ENCODE data around the gene AKT1. TPM values are rescaled to one million over a fixed set of nuclear protein-coding genes. Genes with fewer than 3 reads are reported as not detected.

The AKT1 gene
- total and polyA plus RNA-seq, 2 experiments from 2014 or later = 19.2 to 78.7 TPM

DNA sequence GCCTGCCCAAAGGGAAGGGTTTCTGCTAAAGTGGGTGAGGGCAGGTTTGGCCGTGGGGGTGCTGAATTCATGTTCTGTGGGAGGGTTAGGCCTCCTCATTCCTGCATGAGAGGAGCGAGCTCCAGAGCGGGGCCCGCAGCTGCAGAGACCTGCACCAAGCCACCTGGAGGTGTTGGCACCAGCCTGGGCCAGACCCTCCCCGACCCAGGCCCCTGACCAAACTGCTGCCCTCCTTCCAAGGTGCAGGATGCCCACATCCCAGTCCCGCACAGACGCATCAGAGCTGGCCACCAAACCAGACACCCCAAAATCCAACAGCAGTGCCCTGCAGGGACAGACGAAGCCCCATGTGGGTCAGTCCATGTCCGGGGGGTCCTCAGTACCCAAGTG lies 61.0 kb downstream of the AKT1 start (continued):
- TF ChIP-seq, protein P1, sequence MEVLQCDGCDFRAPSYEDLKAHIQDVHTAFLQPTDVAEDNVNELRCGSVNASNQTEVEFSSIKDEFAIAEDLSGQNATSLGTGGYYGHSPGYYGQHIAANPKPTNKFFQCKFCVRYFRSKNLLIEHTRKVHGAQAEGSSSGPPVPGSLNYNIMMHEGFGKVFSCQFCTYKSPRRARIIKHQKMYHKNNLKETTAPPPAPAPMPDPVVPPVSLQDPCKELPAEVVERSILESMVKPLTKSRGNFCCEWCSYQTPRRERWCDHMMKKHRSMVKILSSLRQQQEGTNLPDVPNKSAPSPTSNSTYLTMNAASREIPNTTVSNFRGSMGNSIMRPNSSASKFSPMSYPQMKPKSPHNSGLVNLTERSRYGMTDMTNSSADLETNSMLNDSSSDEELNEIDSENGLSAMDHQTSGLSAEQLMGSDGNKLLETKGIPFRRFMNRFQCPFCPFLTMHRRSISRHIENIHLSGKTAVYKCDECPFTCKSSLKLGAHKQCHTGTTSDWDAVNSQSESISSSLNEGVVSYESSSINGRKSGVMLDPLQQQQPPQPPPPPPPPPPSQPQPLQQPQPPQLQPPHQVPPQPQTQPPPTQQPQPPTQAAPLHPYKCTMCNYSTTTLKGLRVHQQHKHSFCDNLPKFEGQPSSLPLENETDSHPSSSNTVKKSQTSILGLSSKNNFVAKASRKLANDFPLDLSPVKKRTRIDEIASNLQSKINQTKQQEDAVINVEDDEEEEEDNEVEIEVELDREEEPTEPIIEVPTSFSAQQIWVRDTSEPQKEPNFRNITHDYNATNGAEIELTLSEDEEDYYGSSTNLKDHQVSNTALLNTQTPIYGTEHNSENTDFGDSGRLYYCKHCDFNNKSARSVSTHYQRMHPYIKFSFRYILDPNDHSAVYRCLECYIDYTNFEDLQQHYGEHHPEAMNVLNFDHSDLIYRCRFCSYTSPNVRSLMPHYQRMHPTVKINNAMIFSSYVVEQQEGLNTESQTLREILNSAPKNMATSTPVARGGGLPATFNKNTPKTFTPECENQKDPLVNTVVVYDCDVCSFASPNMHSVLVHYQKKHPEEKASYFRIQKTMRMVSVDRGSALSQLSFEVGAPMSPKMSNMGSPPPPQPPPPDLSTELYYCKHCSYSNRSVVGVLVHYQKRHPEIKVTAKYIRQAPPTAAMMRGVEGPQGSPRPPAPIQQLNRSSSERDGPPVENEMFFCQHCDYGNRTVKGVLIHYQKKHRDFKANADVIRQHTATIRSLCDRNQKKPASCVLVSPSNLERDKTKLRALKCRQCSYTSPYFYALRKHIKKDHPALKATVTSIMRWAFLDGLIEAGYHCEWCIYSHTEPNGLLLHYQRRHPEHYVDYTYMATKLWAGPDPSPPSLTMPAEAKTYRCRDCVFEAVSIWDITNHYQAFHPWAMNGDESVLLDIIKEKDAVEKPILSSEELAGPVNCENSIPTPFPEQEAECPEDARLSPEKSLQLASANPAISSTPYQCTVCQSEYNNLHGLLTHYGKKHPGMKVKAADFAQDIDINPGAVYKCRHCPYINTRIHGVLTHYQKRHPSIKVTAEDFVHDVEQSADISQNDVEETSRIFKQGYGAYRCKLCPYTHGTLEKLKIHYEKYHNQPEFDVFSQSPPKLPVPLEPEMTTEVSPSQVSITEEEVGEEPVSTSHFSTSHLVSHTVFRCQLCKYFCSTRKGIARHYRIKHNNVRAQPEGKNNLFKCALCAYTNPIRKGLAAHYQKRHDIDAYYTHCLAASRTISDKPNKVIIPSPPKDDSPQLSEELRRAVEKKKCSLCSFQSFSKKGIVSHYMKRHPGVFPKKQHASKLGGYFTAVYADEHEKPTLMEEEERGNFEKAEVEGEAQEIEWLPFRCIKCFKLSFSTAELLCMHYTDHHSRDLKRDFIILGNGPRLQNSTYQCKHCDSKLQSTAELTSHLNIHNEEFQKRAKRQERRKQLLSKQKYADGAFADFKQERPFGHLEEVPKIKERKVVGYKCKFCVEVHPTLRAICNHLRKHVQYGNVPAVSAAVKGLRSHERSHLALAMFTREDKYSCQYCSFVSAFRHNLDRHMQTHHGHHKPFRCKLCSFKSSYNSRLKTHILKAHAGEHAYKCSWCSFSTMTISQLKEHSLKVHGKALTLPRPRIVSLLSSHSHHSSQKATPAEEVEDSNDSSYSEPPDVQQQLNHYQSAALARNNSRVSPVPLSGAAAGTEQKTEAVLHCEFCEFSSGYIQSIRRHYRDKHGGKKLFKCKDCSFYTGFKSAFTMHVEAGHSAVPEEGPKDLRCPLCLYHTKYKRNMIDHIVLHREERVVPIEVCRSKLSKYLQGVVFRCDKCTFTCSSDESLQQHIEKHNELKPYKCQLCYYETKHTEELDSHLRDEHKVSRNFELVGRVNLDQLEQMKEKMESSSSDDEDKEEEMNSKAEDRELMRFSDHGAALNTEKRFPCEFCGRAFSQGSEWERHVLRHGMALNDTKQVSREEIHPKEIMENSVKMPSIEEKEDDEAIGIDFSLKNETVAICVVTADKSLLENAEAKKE (CRISPR knock-in tag; IDR thresholded peaks at IDR 0.05) = no peak
- TF ChIP-seq, protein P2, sequence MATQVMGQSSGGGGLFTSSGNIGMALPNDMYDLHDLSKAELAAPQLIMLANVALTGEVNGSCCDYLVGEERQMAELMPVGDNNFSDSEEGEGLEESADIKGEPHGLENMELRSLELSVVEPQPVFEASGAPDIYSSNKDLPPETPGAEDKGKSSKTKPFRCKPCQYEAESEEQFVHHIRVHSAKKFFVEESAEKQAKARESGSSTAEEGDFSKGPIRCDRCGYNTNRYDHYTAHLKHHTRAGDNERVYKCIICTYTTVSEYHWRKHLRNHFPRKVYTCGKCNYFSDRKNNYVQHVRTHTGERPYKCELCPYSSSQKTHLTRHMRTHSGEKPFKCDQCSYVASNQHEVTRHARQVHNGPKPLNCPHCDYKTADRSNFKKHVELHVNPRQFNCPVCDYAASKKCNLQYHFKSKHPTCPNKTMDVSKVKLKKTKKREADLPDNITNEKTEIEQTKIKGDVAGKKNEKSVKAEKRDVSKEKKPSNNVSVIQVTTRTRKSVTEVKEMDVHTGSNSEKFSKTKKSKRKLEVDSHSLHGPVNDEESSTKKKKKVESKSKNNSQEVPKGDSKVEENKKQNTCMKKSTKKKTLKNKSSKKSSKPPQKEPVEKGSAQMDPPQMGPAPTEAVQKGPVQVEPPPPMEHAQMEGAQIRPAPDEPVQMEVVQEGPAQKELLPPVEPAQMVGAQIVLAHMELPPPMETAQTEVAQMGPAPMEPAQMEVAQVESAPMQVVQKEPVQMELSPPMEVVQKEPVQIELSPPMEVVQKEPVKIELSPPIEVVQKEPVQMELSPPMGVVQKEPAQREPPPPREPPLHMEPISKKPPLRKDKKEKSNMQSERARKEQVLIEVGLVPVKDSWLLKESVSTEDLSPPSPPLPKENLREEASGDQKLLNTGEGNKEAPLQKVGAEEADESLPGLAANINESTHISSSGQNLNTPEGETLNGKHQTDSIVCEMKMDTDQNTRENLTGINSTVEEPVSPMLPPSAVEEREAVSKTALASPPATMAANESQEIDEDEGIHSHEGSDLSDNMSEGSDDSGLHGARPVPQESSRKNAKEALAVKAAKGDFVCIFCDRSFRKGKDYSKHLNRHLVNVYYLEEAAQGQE (IDR thresholded peaks at IDR 0.05; ENCODE audit: unreplicated experiment) = no peak
- no peak for TF ChIP-seq ZNF114 (CRISPR knock-in tag; IDR thresholded peaks at IDR 0.05)

DNA sequence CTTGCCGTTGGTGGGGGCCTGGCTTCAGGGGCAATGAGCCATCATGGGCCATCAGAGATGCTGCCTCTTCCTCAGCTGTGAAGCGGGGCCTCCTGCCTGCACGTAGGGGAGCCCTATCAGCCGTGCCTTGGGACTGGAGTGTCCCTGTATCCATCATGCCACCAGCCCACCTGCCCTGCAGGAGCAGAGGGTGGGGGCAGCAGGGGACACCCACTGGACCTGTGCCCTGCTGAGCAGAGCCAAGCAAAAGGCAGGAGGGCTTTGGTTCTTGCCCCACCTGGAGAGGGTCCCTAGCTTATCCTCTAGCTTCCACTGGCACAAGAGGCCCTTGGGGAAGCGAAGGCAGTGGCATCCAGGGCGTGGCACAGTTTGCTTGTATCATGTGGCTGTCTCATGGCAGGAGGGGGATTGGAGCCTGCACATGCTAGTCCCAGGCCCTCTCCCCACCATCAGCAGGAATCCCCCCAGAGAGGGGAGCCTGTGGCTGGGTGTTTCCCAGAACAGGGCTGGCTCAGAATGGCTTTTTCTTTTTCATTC lies 61.4 kb downstream of the AKT1 start:
- Histone ChIP-seq H4K20me1 (replicated peaks; ENCODE audit: insufficient read depth) (no peaks in the 10 kb centered on the region), H3K27ac (ENCODE audit: low read depth) (no peak overlapping the region), H3K79me2 (replicated peaks; ENCODE audit: insufficient read depth) (no peaks in the 10 kb centered on the region), H3K27me3 (ENCODE audit: insufficient read depth) (no peaks in the 10 kb centered on the region), H3K4me3 (no peak overlapping the region), H3K4me1 (ENCODE audit: insufficient read depth) (no peaks in the 10 kb centered on the region), H3K9me2 (ENCODE audit: insufficient read depth) (no peaks in the 10 kb centered on the region), H3K36me3 (ENCODE audit: insufficient read depth) (no peaks in the 10 kb centered on the region), H3K4me2 (no peak overlapping the region), H2AFZ (no peak overlapping the region), H3F3A (replicated peaks; ENCODE audit: low read depth) (no peaks in the 10 kb centered on the region)
- Mint-ChIP-seq H3K27ac (no peak overlapping the region), H3K9me3 (peaks cover under 1% of the 10 kb centered on the region; the same call in 2 of the 3 replicates), H3K36me3 (ENCODE audit: low read depth) (no peaks in the 10 kb centered on the region; the same call in 2 of the 3 replicates), H3K27me3 (ENCODE audit: insufficient read depth, low read depth, poor library complexity) (peaks cover 9% of the 10 kb centered on the region), H3K4me3 (no peak overlapping the region), H3K4me1 (no peaks in the 10 kb centered on the region)
- ATAC-seq = no peak
- DNase-seq (ENCODE audit: low spot score) = no peak
- TF ChIP-seq EZH2phosphoT487 (IDR thresholded peaks at IDR 0.05; ENCODE audit: unreplicated experiment) (no peak), JUNB (IDR thresholded peaks at IDR 0.05; ENCODE audit: unreplicated experiment) (no peak), CREB1 (CRISPR knock-in tag; IDR thresholded peaks at IDR 0.05; ENCODE audit: low read depth) (no peak)

All from GM23338 (cell line).